Measurements from ENCODE around the gene ERH. TPM values are rescaled to one million over a fixed set of nuclear protein-coding genes. Genes with fewer than 3 reads are reported as not detected.

ERH gene
- total and polyA plus RNA-seq, 2 donors (not counting 3 experiments of a cell fraction or from before 2014, with no cell fraction given), result 157 to 263 TPM

- peaks cover 4 to 13% of the 10 kb centered on the region in 2 experiments for H3K27me3 ChIP-seq (ENCODE audit: control insufficient read depth in 2 of 2, insufficient read depth in 2 of 2, low read length in 2 of 2)
- no peak overlapping the region for H3K9ac ChIP-seq (replicated peaks; ENCODE audit: extremely low read depth, insufficient read depth, low read length)
- FAIRE-seq, result no peak
- H3K36me3 ChIP-seq (ENCODE audit: control insufficient read depth in 2 of 2, extremely low read depth in 1 of 2, insufficient read depth in 2 of 2, low read length in 2 of 2), result no peaks in the 10 kb centered on the region
- ChIA-PET CTCF (interaction anchor here (1.1 to 1.2 kb wide), 2 partner anchors 9 to 11 kb away, joined by 5 to 7 read pairs; no protein-coding TSS in a partner anchor), POLR2A (no interaction called here)
- TF ChIP-seq, protein P1, sequence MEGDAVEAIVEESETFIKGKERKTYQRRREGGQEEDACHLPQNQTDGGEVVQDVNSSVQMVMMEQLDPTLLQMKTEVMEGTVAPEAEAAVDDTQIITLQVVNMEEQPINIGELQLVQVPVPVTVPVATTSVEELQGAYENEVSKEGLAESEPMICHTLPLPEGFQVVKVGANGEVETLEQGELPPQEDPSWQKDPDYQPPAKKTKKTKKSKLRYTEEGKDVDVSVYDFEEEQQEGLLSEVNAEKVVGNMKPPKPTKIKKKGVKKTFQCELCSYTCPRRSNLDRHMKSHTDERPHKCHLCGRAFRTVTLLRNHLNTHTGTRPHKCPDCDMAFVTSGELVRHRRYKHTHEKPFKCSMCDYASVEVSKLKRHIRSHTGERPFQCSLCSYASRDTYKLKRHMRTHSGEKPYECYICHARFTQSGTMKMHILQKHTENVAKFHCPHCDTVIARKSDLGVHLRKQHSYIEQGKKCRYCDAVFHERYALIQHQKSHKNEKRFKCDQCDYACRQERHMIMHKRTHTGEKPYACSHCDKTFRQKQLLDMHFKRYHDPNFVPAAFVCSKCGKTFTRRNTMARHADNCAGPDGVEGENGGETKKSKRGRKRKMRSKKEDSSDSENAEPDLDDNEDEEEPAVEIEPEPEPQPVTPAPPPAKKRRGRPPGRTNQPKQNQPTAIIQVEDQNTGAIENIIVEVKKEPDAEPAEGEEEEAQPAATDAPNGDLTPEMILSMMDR (IDR thresholded peaks at IDR 0.05; ENCODE audit: extremely low read depth in 1 of 2, insufficient read depth in 1 of 2, low read depth in 1 of 2, low read length in 2 of 2), result no peak
- TF ChIP-seq MAX (IDR thresholded peaks at IDR 0.05; ENCODE audit: insufficient read depth, insufficient read length) (no peak), POLR2AphosphoS5 (IDR thresholded peaks at IDR 0.05; ENCODE audit: insufficient read depth, low read depth, low read length) (no peak), GATA2 (IDR thresholded peaks at IDR 0.05; ENCODE audit: insufficient read depth, insufficient read length, low read depth, low read length) (no peak), MYC (IDR thresholded peaks at IDR 0.05; ENCODE audit: low read depth, low read length) (no peak), JUN (IDR thresholded peaks at IDR 0.05; ENCODE audit: borderline replicate concordance, insufficient read depth, insufficient read length, low read depth) (no peak), POLR2A (IDR thresholded peaks at IDR 0.05; ENCODE audit: low read depth, low read length) (no peak)
- no peaks in the 10 kb centered on the region for H3K9me1 ChIP-seq (replicated peaks; ENCODE audit: control insufficient read depth, extremely low read depth, insufficient read depth, low read length)
- no peaks in the 10 kb centered on the region for H3K79me2 ChIP-seq (ENCODE audit: control insufficient read depth, insufficient read depth, low read length)
- no TSS peak for BruUV-seq (replicated peaks)
- dilution Hi-C loops (cut with MboI; ENCODE audit: extremely low pct_ligation_motif_present, low sequenced_read_pairs) (no loop called here), intact Hi-C loops (cut with micrococcal nuclease) (no loop called here)
- H3K27ac ChIP-seq (ENCODE audit: insufficient read depth, low read depth, low read length), result no peak overlapping the region
- no peaks in the 10 kb centered on the region for H3K4me1 ChIP-seq (ENCODE audit: control insufficient read depth, extremely low read depth, insufficient read depth, low read length)
- H3K9me3 ChIP-seq (replicated peaks; ENCODE audit: control insufficient read depth, insufficient read depth, low read length), result no peaks in the 10 kb centered on the region
- H4K20me1 ChIP-seq (replicated peaks; ENCODE audit: control insufficient read depth, extremely low read depth, insufficient read depth, low read length), result no peaks in the 10 kb centered on the region
- no peak for DNase-seq (ENCODE audit: low read depth, low spot score)
- no peak overlapping the region for H3K4me3 ChIP-seq (replicated peaks in 1 of 3; ENCODE audit: insufficient read depth in 1 of 3, low read depth in 1 of 3, low read length in 3 of 3)
- no peak overlapping the region for H3K4me2 ChIP-seq (ENCODE audit: insufficient read depth, low read length)
- no peak overlapping the region for H2AFZ ChIP-seq (ENCODE audit: low read depth, low read length)
Observed at GRCh38 chr14:69335371-69335771, 62.7 kb downstream of the ERH start.
